Hematopoietic multipotent progenitor cell treated with erythropoietin and hydrocortisone succinate and interleukin-3 and kit ligand, for 17 days (in vitro differentiated cells): ENCODE data around the gene NUFIP1.
A peak's percentile ranks its signal among the peaks of the same experiment; 100 is the strongest.
"Not testable (repeated sequence)": the region's sequence is repeated elsewhere in the genome, so short reads cannot be mapped to it uniquely, and the experiment has no call there.

Experiments used
- DNase-seq: peaks from one replicate; pipeline ENCODE4 v3.0.0-alpha.2; 2015; ENCODE audit warnings: low spot score

Gene NUFIP1

GRCh38 chr13:44919104-44919804 is 70.0 kb downstream of the NUFIP1 start:
- no peak for DNase-seq

GRCh38 chr13:44918326-44919103 is 70.8 kb downstream of the NUFIP1 start:
- no peak for DNase-seq

- peak; percentile 93 for DNase-seq
Measured at GRCh38 chr13:44917589-44918325, 71.5 kb downstream of the NUFIP1 start.

GRCh38 chr13:44912278-44913016 is 76.8 kb downstream of the NUFIP1 start:
- DNase-seq = no peak

GRCh38 chr13:44908712-44909111 is 80.6 kb downstream of the NUFIP1 start:
- no peak for DNase-seq

- no peak for DNase-seq
Measured at GRCh38 chr13:44908266-44908665, 81.0 kb downstream of the NUFIP1 start.

- no peak for DNase-seq
Measured at GRCh38 chr13:44906713-44907112, 82.6 kb downstream of the NUFIP1 start.

GRCh38 chr13:44906230-44906629 is 83.0 kb downstream of the NUFIP1 start:
- no peak for DNase-seq

GRCh38 chr13:44905556-44905955 is 83.7 kb downstream of the NUFIP1 start:
- no peak for DNase-seq

- no peak for DNase-seq
Measured at GRCh38 chr13:44904967-44905366, 84.3 kb downstream of the NUFIP1 start.

GRCh38 chr13:44903574-44903985 is 85.7 kb downstream of the NUFIP1 start:
- DNase-seq = no peak

GRCh38 chr13:44902738-44903137 is 86.5 kb downstream of the NUFIP1 start:
- DNase-seq = no peak

- no peak for DNase-seq
Measured at GRCh38 chr13:44899967-44900366, 89.3 kb downstream of the NUFIP1 start.

GRCh38 chr13:44898308-44898707 is 91.0 kb downstream of the NUFIP1 start:
- not testable (repeated sequence) for DNase-seq

GRCh38 chr13:44895953-44896335 is 93.3 kb downstream of the NUFIP1 start:
- DNase-seq = no peak

- no peak for DNase-seq
Measured at GRCh38 chr13:44895264-44895952, 93.9 kb downstream of the NUFIP1 start.

GRCh38 chr13:44894001-44894770 is 95.1 kb downstream of the NUFIP1 start:
- no peak for DNase-seq
